SK-N-SH (cell line): ENCODE results near the gene SEMA4G. TPM values are rescaled to one million over a fixed set of nuclear protein-coding genes. Genes with fewer than 3 reads are reported as not detected.

Experiments
- CTCF ChIA-PET: fragments of 300-600, 350-600 bp; formaldehyde crosslinking; extraction: SDS; loops from one replicate; lab custom pipeline; 2021; lab: Yijun Ruan, JAX
- POLR2A ChIA-PET: fragments of 350-600 bp; sonication (Branson Sonifier 250); formaldehyde crosslinking; extraction: SDS; loops from one replicate; lab custom pipeline; 2020; ENCODE audit warnings: antibody characterized with exemption, inconsistent platforms; lab: Yijun Ruan, JAX
- DNase-seq: peaks from one replicate; pipeline ENCODE4 v3.0.0; 2012
- H2AFZ ChIP-seq: fragments of 200-600 bp; sonication (generic); 2 replicates; pipeline ENCODE4 v1.8.1; 2016; ENCODE audit warnings: antibody characterized with exemption, mild to moderate bottlenecking, low read depth
- H3F3A ChIP-seq: fragments of 200-600 bp; sonication (generic); replicated peaks from 2 replicates; pipeline ENCODE3; 2016; ENCODE audit warnings: antibody characterized with exemption, mild to moderate bottlenecking; ENCODE audit not compliant: insufficient read depth
- H3K27ac ChIP-seq, 2 experiments: fragments of 200-500 bp in 1 of 2; fragments of 200-600 bp in 1 of 2; sonication (Bioruptor generic) in 1 of 2; sonication (generic), shearing (Covaris generic) in 1 of 2; 2 replicates each; pipeline versions ENCODE4 v1.5.1 to v1.6.1; 2014 to 2016; ENCODE audit warnings: low read depth in 2 of 2, inconsistent platforms in 1 of 2, low read length in 1 of 2, mild to moderate bottlenecking in 1 of 2, mixed read lengths in 1 of 2
- H3K27me3 ChIP-seq: fragments of 200-600 bp; sonication (generic), shearing (Covaris generic); 2 replicates; pipeline ENCODE4 v1.6.1; 2016; ENCODE audit warnings: mixed run types; ENCODE audit not compliant: insufficient read depth
- H3K36me3 ChIP-seq, 2 experiments: fragments of 200-500 bp in 1 of 2; fragments of 200-600 bp in 1 of 2; sonication (Bioruptor generic) in 1 of 2; sonication (generic) in 1 of 2; replicated peaks in 1 of 2; 2 replicates each; pipeline versions ENCODE3 to v1.5.1; 2014 to 2016; ENCODE audit warnings: low read length in 1 of 2, mild to moderate bottlenecking in 1 of 2; ENCODE audit not compliant: insufficient read depth in 2 of 2, control insufficient read depth in 1 of 2
- H3K4me1 ChIP-seq, 2 experiments: fragments of 200-500 bp in 1 of 2; fragments of 200-600 bp in 1 of 2; sonication (Bioruptor generic) in 1 of 2; sonication (generic), shearing (Covaris generic) in 1 of 2; 2 replicates each; pipeline versions ENCODE4 v1.5.1 to v1.6.1; 2014 to 2016; ENCODE audit warnings: low read depth in 1 of 2, low read length in 1 of 2, mixed run types in 1 of 2; ENCODE audit not compliant: insufficient read depth in 2 of 2, control insufficient read depth in 1 of 2
- H3K4me2 ChIP-seq: fragments of 200-600 bp; sonication (generic), shearing (Covaris generic); 2 replicates; pipeline ENCODE4 v1.6.1; 2017; ENCODE audit warnings: mixed run types
- H3K4me3 ChIP-seq, 2 experiments: fragments of 200-500 bp in 1 of 2; fragments of 200-600 bp in 1 of 2; sonication (Bioruptor generic) in 1 of 2; sonication (generic), shearing (Covaris generic) in 1 of 2; 2 replicates each; pipeline versions ENCODE4 v1.5.1 to v1.8.1; 2014 to 2016; ENCODE audit warnings: low read depth in 2 of 2, inconsistent platforms in 1 of 2, low read length in 1 of 2, mild to moderate bottlenecking in 1 of 2, mixed read lengths in 1 of 2, moderate library complexity in 1 of 2
- H3K79me2 ChIP-seq: fragments of 200-600 bp; sonication (generic); 2 replicates; pipeline ENCODE4 v1.8.1; 2017; ENCODE audit warnings: mild to moderate bottlenecking; ENCODE audit not compliant: insufficient read depth
- H3K9ac ChIP-seq: fragments of 200-600 bp; sonication (generic); 2 replicates; pipeline ENCODE4 v1.6.1; 2017; ENCODE audit warnings: mixed run types
- H3K9me2 ChIP-seq: fragments of 200-600 bp; sonication (generic); 2 replicates; pipeline ENCODE4 v1.6.1; 2017; ENCODE audit warnings: mixed run types
- H3K9me3 ChIP-seq: fragments of 200-600 bp; sonication (generic); 2 replicates; pipeline ENCODE4 v1.6.1; 2017; ENCODE audit warnings: mixed run types, mild to moderate bottlenecking, moderate library complexity
- H4K20me1 ChIP-seq: fragments of 200-600 bp; sonication (generic); 2 replicates; pipeline ENCODE4 v1.6.1; 2017; ENCODE audit warnings: mild to moderate bottlenecking, mixed run types; ENCODE audit not compliant: insufficient read depth
- CHD2 ChIP-seq: fragments of 150-350 bp; IDR thresholded peaks from 2 replicates; pipeline ENCODE4 v1.6.1; 2018; ENCODE audit warnings: low read length; ENCODE audit not compliant: partially characterized antibody
- CTCF ChIP-seq: fragments of 200-600 bp; sonication (generic); IDR thresholded peaks from 2 replicates; pipeline ENCODE4 v1.6.1; 2017; ENCODE audit warnings: antibody characterized with exemption, mild to moderate bottlenecking, moderate library complexity
- ELF1 ChIP-seq: IDR thresholded peaks from 2 replicates; pipeline ENCODE4 v1.4.0; 2012
- EZH2phosphoT487 ChIP-seq: fragments of 200-600 bp; sonication (generic); IDR thresholded peaks from 2 replicates; pipeline ENCODE4 v1.6.1; 2017; ENCODE audit warnings: low read depth, mixed run types, mild to moderate bottlenecking, antibody characterized with exemption, moderate library complexity, borderline replicate concordance
- FOSL2 ChIP-seq: IDR thresholded peaks from 2 replicates; pipeline ENCODE4 v1.4.0; 2012; ENCODE audit warnings: low read depth, mild to moderate bottlenecking, moderate library complexity, borderline replicate concordance
- FOXJ3 ChIP-seq: sonication (generic); formaldehyde crosslinking; IDR thresholded peaks from 2 replicates; pipeline ENCODE4 v1.5.1; 2020; ENCODE audit warnings: mild to moderate bottlenecking, missing genetic modification reagents
- FOXM1 ChIP-seq: IDR thresholded peaks from 2 replicates; pipeline ENCODE4 v1.4.0; 2012; ENCODE audit warnings: low read depth, mild to moderate bottlenecking
- GABPA ChIP-seq: IDR thresholded peaks from 2 replicates; pipeline ENCODE4 v1.4.0; 2012; ENCODE audit warnings: low read depth, mild to moderate bottlenecking
- GATA2 ChIP-seq: sonication (generic); formaldehyde crosslinking; IDR thresholded peaks from 2 replicates; pipeline ENCODE4 v1.5.0; 2020; ENCODE audit warnings: mild to moderate bottlenecking, missing genetic modification reagents
- IRF3 ChIP-seq: fragments of 150-350 bp; IDR thresholded peaks from 2 replicates; pipeline ENCODE4 v1.6.1; 2016; ENCODE audit warnings: mild to moderate bottlenecking, low read depth, low read length
- MEF2A ChIP-seq: IDR thresholded peaks from 2 replicates; pipeline ENCODE4 v1.4.0; 2012; ENCODE audit warnings: low read depth, borderline replicate concordance
- MXI1 ChIP-seq: IDR thresholded peaks from 2 replicates; pipeline ENCODE4 v1.6.1; 2012; ENCODE audit warnings: mild to moderate bottlenecking, low read depth, low read length, improper control_type of control experiment
- NFIC ChIP-seq: IDR thresholded peaks from 2 replicates; pipeline ENCODE4 v1.4.0; 2012; ENCODE audit warnings: borderline replicate concordance
- NRF1 ChIP-seq: IDR thresholded peaks from 2 replicates; pipeline ENCODE4 v1.6.1; 2012; ENCODE audit warnings: low read depth, mild to moderate bottlenecking, low read length
- PBX3 ChIP-seq: IDR thresholded peaks from 2 replicates; pipeline ENCODE4; 2012
- POLR2AphosphoS5 ChIP-seq: IDR thresholded peaks from 2 replicates; pipeline ENCODE4 v1.6.1; 2012; ENCODE audit warnings: low read depth, low read length
- RAD21 ChIP-seq: IDR thresholded peaks from 2 replicates; pipeline ENCODE4 v1.6.1; 2012; ENCODE audit warnings: mild to moderate bottlenecking, low read length
- RFX5 ChIP-seq: IDR thresholded peaks from 2 replicates; pipeline ENCODE4 v1.6.1; 2012; ENCODE audit warnings: mild to moderate bottlenecking, improper control_type of control experiment, low read length
- SIN3A ChIP-seq: IDR thresholded peaks from 2 replicates; pipeline ENCODE4 v1.6.1; 2012; ENCODE audit warnings: low read depth, mild to moderate bottlenecking, low read length, moderate library complexity, borderline replicate concordance
- TAF1 ChIP-seq: IDR thresholded peaks from 2 replicates; pipeline ENCODE4 v1.6.1; 2012; ENCODE audit warnings: low read depth, mild to moderate bottlenecking, low read length, moderate library complexity, borderline replicate concordance
- TCF12 ChIP-seq: IDR thresholded peaks from 2 replicates; pipeline ENCODE4 v1.4.0; 2012
- TEAD4 ChIP-seq: IDR thresholded peaks from 2 replicates; pipeline ENCODE4 v1.4.0; 2012; ENCODE audit warnings: mild to moderate bottlenecking, borderline replicate concordance; ENCODE audit not compliant: insufficient read depth
- YY1 ChIP-seq: IDR thresholded peaks from 2 replicates; pipeline ENCODE4 v1.4.0; 2012; ENCODE audit warnings: low read depth, mild to moderate bottlenecking
- WGBS: methylation state at CpG from one replicate; pipeline ENCODE4 v1.1.6; 2017; ENCODE audit warnings: low lambda C conversion rate; 5-methylcytosine and 5-hydroxymethylcytosine counted together
- polyA plus RNA-seq, 3 experiments: library from polyadenylated mRNA; depleted of rRNA; stranded (reverse); fragments of >200 nt; gene quantifications; 2 replicates each; pipeline ENCODE4 v1.2.3, GENCODE V29; 2012
- TF ChIP-seq, protein P1 (sequence below): IDR thresholded peaks from 2 replicates; pipeline ENCODE4 v1.4.0; 2012; ENCODE audit warnings: low read depth
- TF ChIP-seq, protein P2 (sequence below): IDR thresholded peaks from 2 replicates; pipeline ENCODE4 v1.4.0; 2012; ENCODE audit warnings: low read depth, borderline replicate concordance

SEMA4G gene
- polyA plus RNA-seq, 1 of the 3 experiments (the other 2 are of a cell fraction): 16.2 TPM

- TF ChIP-seq IRF3 (no peak), TAF1 (no peak), RAD21 (peak; percentile 52), POLR2AphosphoS5 (peak; percentile 21; the same call in 1 of the 2 replicates), ELF1 (no peak), FOXJ3 (no peak), MEF2A (no peak), NFIC (no peak), MXI1 (peak; percentile 67)
- TF ChIP-seq, protein P1, sequence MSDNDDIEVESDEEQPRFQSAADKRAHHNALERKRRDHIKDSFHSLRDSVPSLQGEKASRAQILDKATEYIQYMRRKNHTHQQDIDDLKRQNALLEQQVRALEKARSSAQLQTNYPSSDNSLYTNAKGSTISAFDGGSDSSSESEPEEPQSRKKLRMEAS: no peak; the same call in 1 of the 2 replicates
Observed at GRCh38 chr10:100998991-100999741, 29.9 kb downstream of the SEMA4G start (continued).

- peaks cover 41% of the 10 kb centered on the region for H3F3A ChIP-seq
- H3K4me2 ChIP-seq: peak within 1 kb of the TSS; percentile 97
- H3K36me3 ChIP-seq: peaks cover 25 to 26% of the 10 kb centered on the region in 2 experiments
- DNase-seq: peak; percentile 93
- no CpG with 5 or more reads among the region's 44 CpGs for WGBS
- TF ChIP-seq NRF1 (no peak), FOSL2 (no peak), MEF2A (no peak), GATA2 (CRISPR knock-in tag) (no peak), EZH2phosphoT487 (no peak), RFX5 (no peak), TCF12 (no peak), TEAD4 (no peak), YY1 (no peak), ELF1 (no peak), CHD2 (no peak), GABPA (no peak), SIN3A (no peak), FOXM1 (no peak), PBX3 (no peak), POLR2AphosphoS5 (no peak), CTCF (no peak)
- TF ChIP-seq, protein P2, sequence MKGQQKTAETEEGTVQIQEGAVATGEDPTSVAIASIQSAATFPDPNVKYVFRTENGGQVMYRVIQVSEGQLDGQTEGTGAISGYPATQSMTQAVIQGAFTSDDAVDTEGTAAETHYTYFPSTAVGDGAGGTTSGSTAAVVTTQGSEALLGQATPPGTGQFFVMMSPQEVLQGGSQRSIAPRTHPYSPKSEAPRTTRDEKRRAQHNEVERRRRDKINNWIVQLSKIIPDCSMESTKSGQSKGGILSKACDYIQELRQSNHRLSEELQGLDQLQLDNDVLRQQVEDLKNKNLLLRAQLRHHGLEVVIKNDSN: no peak
- H3K9ac ChIP-seq: peak within 1 kb of the TSS; percentile 99
- H3K9me2 ChIP-seq: no peaks in the 10 kb centered on the region
- H3K9me3 ChIP-seq: no peaks in the 10 kb centered on the region
- CTCF ChIA-PET: interaction anchor here (0.7 to 24.5 kb wide), 16 partner anchors 10 to 146 kb away, joined by 3 to 443 read pairs (median 4); partner anchors contain the start of genes KAZALD1, MRPL43, PDZD7 and SEMA4G
- peaks cover 20 to 37% of the 10 kb centered on the region in 2 experiments; a peak in 3 of 4 replicates for H3K4me1 ChIP-seq
- POLR2A ChIA-PET: interaction anchor here (0.8 to 1.4 kb wide), 5 partner anchors 9 to 42 kb away, joined by 3 to 5 read pairs (median 3); partner anchors contain the start of genes PDZD7 and SFXN3
- H4K20me1 ChIP-seq: peaks cover 31% of the 10 kb centered on the region
- H3K27ac ChIP-seq: peak within 1 kb of the TSS; percentile 98 to 99
- no peaks in the 10 kb centered on the region for H3K27me3 ChIP-seq
- peak within 1 kb of the TSS; percentile 72; the same call in 1 of the 2 replicates for H2AFZ ChIP-seq
- H3K79me2 ChIP-seq: peaks cover 63% of the 10 kb centered on the region
- peak within 1 kb of the TSS; percentile 90 to 99 for H3K4me3 ChIP-seq
Observed at GRCh38 chr10:100999742-101000126, 30.4 kb downstream of the SEMA4G start, which contains the start of gene LZTS2. Gene LZTS2 (plus strand): TSS chr10:100999808. CDS start chr10:101002539, 2,731 bp downstream.
